Hepatocyte (in vitro differentiated cells): ENCODE data around the gene LIN9.

Source experiments
- CTCF ChIP-seq: fragments of 200-600 bp; sonication (generic); IDR thresholded peaks from 2 replicates; pipeline ENCODE4 v1.5.1; 2016; ENCODE audit warnings: antibody characterized with exemption, mild to moderate bottlenecking; ENCODE audit not compliant: poor library complexity
- EZH2 ChIP-seq: fragments of 200-600 bp; sonication (generic); IDR thresholded peaks from 2 replicates; pipeline ENCODE4 v1.6.1; 2016; ENCODE audit warnings: antibody characterized with exemption, mild to moderate bottlenecking, borderline replicate concordance
- EZH2phosphoT487 ChIP-seq: fragments of 200-600 bp; sonication (generic); IDR thresholded peaks from one replicate; pipeline ENCODE4 v1.6.1; 2018; ENCODE audit warnings: antibody characterized with exemption, mild to moderate bottlenecking, low read depth, moderate library complexity; ENCODE audit not compliant: unreplicated experiment, severe bottlenecking

- TF ChIP-seq EZH2: no peak
- TF ChIP-seq CTCF: no peak
- TF ChIP-seq EZH2phosphoT487: no peak
These were observed 85.1 kb downstream of the LIN9 start for GRCh38 chr1:226223786-226224244.
